GM18858 (cell line): ENCODE data around the gene SLC9A9.

Source experiments
- ATAC-seq: cut with Tn5 transposase; IDR thresholded peaks from one replicate; pipeline ENCODE4 v1.9.1; 2021; ENCODE audit not compliant: unreplicated experiment

The SLC9A9 gene

DNA sequence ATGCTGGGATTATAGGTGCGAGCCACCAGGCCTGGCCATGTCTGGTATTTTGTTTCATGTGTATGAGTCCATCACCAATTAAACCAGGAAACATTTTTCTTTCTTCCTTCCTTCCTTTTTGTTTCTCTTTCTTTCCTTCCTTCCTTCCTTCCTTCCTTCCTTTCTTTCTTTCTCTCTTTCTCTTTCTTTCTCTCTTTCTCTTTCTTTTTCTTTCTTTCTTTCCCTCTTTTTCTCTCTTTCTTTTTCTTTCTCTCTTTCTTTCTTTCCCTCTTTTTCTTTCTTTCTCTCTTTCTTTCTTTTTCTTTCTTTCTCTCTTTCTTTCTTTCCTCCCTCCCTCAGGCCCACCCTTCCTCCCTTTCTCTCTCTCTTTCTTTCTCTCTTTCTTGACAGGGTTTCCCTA lies 83.4 kb downstream of the SLC9A9 start:
- ATAC-seq = no peak

DNA sequence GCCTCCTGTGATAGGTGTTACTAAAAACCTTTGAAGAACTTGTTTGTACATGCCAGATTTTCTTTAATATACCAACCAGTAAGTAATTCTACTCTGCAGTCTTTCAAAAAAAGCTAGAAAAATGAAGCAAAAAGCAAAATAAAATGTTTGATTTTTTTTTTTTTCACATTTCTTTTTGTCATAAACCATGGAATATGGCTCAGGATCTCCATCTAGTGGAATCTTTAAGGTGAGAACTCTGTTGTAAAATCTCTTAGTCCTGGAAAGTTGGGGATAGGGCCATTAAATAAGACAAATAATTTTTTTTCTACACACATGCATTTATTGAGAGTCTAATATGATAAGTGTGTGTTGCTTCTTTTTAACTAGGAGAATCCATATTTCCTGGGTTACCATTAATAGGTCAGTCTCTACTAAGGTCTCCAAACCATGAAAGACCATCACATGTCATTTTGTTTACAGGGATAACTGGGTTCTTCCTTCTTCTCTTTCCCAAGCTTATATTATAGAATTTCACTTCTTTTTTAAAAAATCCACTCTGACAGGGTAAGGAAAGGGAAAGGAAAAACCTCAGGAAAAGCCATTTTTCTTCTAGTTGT lies 84.6 kb downstream of the SLC9A9 start:
- no peak for ATAC-seq

DNA sequence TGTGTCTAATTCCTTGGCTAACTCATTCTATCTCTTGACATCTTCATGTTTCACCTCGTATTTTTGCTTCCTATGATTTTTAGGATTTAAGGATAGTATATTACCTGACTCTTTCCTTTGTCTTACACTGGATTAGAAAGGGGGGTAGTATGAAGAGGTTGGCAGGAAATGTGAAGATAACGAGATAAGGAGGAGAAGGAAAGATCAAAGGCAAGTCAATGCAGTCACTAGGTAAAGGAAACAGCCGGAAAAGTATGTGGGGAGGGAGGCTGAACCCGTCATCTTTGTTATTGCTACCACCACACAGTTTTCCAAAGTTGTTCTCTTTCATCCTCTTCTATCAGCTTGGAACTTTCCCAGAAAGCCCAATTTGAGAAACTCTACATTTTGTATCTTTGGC lies 90.6 kb downstream of the SLC9A9 start:
- ATAC-seq = no peak

DNA sequence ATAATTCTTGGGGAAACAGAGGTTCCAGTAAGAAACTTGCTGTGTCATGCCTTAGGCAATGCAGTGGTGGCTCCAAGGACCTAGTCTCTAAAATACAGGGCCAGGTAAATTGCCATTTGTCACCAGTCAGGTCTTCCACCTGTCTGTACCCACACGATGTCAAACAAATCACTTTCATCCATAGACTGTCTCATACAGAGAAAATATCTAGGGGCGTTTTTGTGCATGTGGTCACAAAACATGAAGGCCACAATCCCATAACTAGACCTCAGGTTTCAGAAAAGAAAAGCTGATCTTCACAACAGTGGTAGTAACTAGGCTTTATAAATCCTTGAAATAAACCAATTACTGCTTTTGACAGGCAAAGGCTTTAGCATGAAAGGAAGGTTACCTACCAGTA lies 92.3 kb downstream of the SLC9A9 start:
- no peak for ATAC-seq

DNA sequence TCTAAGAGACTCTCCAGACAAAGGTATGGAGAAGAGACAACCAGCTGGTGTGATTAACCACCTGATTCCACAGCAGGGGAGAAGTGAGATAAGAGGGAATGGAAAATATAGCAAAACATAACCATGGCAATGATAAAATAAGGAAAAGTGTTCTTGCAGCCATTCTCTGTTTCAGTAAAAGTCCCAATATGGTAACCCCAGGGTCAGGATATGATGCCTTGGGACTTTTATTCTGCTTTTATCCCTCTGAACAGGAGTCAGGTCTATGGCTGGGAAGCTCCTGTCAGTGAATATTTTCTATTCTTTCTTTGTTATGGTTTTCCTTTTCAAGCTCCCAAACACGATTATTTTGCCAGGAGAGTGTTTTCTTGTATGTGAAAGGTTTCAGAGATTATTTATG lies 94.2 kb downstream of the SLC9A9 start:
- no peak for ATAC-seq

DNA sequence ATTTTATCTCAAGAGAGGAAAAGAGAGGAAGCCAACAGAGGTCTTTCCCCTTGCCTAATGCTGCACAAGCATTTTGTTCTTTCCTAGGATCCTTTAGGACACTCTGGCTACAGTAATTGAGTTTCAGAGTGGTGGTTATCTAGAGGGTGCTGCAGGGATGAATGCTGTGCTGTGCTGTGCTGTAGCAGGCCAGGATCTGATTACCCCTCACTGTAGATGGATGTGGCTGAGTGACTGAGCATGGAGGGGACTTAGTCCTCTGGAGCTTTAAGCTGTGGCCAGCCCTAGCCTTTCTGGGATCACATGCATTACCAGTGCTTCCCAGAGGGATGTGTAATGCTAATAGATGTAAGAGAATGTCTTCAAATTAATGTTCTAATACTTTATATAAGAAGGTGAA lies 94.8 kb downstream of the SLC9A9 start:
- no peak for ATAC-seq

DNA sequence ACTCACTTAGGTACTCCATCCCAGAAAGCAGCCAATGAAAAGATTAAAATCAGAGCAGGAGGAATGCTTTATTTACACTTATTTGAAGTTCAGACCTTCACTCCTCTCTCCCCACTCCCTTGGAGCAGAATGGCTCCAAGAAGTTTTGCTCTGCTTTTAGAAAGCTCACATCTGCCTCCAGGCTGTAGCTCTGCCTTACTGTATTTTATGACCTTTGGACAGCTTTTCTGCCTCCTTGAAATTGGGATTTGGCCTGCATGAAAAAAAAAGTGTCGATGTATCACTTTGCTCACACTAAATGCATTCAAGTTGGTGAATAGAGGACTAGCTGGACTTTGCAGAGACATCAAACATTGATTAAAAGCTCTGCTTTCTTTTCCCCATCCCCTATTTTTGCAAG lies 95.3 kb downstream of the SLC9A9 start:
- no peak for ATAC-seq

DNA sequence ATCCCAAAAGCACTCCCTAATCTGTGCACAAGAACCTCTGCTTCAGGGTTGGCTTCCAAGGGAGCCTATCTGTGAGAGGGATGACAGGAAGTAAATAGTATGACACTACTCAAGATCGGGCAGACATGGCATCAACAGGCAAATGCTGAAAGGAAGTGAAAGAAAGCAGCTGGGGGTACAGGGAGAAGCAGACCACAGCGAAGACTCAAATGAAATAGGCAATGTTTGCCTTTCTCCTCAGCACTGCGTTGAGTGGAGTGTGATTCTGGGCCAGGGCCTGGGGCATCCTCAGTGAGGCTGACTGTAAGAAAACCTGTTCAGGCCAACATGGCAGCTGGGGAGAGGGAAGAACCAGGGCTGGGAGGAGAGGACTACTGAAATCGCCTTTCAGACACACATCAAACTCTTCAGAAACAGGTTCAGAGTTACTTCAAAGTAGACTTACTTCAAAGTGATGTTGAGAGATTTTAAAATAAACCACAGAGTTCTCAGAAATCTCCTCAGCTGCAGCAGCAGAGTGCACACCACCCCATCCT lies 96.6 kb downstream of the SLC9A9 start:
- peak; percentile 68 for ATAC-seq

DNA sequence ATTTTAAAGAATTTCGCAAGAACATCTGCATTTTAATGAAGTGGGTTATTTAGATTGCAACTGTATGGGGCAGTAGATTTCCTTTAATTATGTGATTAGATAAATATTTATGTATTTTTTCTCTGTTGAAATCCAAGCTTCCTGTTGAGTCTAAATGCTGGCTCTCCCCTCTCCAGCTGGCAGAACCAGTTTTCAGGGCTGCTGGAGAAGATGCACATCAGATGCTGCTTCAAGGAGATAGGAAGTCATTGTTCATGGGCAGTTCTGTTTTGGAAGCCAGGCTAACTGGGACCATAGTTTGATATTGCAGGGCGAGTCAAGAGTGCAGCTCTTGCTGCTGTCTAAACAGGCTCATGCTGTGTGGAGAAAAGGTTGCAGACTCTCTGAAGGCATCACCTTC lies 97.4 kb downstream of the SLC9A9 start:
- ATAC-seq = no peak

DNA sequence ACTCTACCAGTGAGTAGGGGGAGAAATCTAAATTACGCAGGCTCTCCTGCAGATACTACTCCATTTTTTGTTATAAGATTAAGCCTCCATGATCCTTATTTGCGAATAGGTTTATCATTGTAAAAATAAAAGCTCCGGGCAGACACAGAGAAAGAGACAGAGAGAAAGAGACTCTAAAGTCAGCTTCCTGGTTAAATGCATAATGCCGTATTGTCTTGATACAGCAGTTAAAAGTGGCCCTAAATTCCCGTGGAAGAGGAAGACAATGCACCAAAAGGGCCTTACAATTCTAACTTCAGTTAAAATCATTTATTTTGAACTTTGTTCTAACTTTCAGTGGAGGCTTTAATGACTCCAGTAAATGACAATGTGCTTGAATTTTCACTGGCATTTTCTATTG lies 98.3 kb downstream of the SLC9A9 start:
- no peak for ATAC-seq

DNA sequence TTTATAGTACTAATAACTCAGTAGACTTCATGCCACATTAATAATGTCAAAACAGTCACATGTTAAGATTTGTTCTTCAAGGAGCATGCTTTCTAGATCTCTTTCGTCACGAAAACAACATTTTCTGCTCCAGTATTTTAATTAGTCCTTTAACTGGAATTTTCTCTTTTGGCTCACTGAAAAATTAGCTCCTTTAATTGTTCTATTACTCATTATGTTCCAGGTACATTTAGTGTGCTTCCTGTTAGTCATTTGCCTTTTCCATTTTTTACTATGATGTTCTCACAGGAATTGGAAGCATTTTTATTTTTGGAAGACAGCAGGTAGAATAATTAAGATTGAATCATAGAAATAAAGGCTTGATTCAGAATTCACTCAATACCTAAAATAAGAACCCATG lies 111.2 kb downstream of the SLC9A9 start:
- ATAC-seq = no peak

DNA sequence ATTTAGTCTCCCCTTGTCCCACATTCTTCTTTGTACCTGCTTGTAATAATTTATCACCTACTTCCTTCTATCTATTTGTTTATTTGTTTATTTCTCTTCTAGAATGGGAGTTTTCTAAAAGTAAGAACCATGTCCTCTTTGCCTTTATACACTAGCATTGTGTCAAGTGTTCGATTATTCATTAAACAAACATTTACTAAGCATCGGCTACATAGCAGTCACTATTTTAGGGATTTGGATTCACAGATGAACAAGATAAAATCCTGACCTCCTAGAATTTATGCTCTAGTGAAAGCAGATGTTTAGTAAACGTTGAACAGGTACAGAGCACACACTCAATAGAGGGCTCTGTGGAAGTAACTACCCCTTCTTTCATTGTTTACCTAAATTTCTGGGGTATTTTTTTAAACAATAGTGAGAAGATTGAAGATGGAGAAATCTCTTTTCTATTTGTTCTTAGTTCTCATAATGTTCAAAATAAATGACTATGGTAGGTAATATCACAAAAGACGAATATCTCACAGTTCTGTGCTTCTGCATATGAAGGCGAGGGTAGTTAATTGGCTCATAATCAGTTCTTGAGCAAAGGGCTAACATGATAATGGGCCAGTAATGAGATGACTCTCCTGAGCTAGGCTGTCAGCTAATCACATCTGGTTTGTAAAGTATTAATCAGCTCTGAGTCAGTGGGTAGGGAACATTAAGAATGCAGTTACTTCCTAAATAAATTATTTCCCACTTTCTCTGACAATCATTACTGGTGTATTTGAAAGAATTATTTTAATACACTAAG lies 111.9 kb downstream of the SLC9A9 start:
- no peak for ATAC-seq

DNA sequence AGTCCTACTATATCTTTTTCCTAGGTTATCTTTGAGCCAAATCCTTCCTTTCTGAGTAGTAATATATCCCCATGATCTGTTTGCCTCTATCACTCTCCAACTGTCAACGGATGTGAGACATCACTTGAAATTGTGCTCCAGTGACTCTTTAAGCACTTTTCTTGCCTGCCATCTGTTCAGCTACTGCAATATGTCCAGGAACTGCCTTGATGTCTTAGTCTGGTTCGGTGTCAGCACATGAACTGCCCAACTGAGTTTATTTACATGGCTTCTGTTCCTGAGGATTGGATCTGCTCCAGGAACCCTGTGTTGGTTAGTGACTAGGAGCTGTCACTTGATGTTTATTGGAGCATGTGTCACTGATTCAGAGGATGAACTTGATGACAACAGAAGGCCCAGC lies 116.5 kb downstream of the SLC9A9 start:
- no peak for ATAC-seq

DNA sequence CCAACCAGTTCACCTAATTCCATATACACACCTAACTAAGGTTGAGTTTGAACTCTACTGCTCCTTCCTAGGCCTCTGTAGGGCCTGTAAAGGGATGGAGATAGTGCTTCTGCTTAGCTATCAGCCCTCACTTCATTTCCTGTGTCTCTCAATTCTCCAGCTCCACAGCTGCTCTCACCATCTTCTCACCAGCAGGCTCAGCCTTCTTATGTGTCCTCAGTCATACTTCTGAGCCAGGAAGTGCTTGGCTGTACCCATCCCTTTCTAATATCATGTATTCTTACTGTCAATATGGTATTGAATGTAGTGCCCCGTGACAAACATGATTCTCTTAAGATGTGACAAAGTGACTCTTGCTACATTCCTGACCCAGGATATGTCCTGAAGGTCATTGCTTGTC lies 116.9 kb downstream of the SLC9A9 start:
- no peak for ATAC-seq

DNA sequence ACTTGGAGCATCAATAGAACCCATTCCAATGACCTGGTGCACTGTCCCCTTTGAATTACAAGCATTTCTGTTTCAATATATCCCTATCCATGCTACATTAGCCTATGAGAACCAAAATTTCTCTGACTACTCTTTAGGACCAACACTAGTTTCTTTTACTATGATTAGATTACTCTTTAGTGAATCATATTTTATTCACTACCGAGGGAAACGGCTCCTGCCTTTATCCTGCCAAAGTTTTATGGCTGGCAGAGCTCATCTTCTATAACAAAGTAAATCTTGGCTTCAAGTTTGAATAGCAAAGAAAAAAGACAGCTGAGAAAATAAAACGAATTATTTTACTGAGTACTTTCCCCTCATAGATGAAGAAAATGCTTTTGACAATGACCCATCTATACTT lies 120.9 kb downstream of the SLC9A9 start:
- ATAC-seq = no peak

DNA sequence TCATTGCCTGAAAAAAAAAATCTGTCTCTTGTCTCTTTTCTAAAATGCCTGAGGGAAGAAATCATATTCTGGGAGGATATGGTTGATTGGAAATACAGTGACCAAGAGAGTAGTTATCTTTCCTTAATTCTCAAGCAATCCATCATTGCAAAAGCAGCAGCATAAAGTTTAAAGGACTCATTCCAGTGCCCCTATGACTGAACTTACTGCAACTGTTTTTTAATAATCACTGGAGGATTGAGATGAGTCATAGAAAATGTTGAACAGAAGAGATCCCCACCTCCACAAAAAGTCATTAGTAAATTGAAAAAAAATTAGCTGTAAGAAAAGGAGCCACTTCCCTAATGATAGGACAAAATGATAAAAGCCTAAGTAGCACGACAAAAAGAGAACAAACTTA lies 121.5 kb downstream of the SLC9A9 start:
- ATAC-seq = no peak

DNA sequence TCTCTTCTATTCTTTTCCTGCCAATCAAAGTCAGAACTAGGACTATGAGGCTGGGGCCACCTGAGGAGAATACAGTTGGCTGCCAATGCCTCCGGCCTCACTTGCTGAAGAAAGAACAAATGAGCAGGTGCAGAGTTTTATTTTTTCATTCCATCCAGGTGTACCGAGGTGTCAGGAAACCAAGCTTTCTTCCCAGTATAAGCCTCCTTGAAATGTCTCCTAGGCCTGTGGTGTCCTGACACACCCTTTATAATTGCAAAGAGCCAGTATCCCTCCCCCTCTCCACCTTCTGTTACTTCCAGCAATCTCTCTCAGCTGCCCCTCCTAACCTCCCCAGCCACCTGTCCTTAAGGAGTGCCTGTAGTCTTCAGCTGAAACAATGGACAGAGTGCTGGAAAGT lies 127.9 kb downstream of the SLC9A9 start:
- ATAC-seq = no peak

DNA sequence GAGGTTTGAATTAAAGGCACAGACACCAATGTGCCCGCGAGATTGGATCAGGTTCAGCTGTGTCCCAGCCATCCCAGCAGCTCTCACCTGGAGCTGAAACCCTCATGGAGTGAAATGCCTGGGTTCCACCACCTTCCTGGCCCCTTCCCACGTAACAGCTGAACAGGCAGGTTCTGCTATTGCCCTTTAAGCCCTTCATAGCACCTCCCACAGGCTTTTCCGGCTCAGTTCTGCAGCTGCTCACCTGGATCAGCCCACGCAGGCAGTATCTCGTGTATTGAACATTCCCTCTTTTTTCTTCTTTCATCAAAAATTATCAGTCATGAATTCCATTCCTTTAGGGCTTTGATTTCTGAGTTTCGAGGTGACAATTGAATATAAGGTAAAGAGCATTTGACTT lies 129.8 kb downstream of the SLC9A9 start:
- no peak for ATAC-seq

DNA sequence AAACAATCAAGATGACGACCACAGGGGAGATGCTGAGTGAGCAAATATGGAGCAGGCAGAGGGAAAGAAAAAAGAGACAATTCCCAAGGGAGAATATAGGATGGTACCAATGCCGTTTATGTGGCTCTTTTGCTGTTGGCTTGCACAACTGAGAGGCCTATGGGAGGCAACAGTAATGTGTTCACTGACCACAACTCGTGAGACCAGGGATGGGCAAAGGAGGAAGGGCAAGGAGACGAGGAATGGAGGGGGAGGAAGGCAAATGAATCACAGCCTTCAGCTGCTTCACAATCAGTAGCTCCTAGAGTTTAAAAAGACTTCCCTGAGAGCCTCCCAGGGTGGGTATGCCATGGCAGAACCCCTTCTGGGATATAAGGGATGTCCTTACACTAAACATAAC lies 131.5 kb downstream of the SLC9A9 start:
- no peak for ATAC-seq

DNA sequence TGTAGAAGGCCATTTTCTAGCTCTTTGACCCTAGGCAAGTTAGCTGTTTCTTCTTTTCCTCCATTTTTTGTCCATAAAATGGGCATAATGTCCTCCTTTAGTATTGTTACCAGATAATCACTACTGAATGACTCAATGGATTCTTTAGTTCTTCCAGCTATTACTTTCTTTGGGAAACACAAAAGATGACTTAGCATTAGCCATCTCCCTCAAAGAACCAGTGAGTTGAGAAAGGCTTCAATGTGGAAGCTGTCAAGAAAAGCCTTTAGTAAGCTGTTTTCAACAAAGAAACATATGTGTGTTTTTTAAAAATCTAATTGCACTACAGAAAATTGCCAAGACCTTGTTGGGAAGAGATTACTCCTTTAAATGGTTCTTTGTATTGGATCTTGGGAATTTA lies 135.7 kb downstream of the SLC9A9 start:
- ATAC-seq = no peak

DNA sequence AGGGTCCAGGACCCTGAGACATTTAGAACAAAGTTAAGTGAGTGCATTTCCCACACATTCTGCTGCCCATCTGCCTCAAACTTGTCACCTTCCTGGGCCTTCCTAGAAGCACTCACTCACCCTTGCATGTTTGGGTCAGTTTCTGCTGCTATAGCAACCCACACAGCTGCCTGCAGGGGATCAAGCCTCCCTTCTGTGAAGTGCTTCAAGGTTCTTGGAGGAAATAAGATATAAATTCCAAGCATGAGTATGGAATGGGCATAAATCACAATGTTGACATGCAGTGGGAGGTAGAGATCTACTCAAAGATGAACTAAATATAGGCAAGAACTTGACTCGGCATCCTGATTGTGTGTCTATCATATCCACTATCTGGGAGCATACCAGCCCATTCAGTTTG lies 140.4 kb downstream of the SLC9A9 start:
- no peak for ATAC-seq

DNA sequence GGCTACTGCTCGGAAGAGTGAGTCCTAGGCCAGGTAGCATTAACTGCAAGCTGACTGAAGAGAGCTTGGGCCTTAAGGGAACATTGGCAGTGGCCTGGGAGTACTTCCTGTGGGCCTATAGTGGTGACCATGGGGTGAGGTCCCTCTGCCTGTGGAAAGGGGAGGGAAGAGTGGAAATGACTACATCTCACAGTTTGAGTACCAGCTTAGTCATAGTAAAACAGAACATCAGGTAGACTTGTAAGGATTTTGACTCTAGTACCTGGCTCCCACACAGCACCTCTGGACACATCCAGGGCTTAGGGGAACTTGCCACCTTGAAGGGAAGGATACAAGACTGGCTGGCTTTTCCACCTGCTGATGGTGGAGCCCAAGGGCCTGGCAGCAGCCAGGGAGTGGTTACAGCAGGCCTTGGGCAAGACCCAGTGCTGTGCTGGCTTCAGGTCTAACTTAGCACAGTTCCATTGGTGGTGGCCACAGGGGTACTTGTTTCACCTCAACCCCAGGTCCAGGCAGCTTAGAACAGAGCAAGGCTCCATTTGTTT lies 147.8 kb downstream of the SLC9A9 start:
- no peak for ATAC-seq
